WTC11 (cell line): ENCODE measurements around the gene C19orf67.

ENCODE experiments used
- EMX1 ChIP-seq: fragments of 250-450 bp; sonication (Bioruptor Pico); IDR thresholded peaks from 2 replicates; pipeline ENCODE4 v1.8.0; 2021; ENCODE audit warnings: mild to moderate bottlenecking
- JUN ChIP-seq: sonication (generic); formaldehyde crosslinking; IDR thresholded peaks from 2 replicates; pipeline ENCODE4 v1.8.0; 2023; ENCODE audit warnings: mild to moderate bottlenecking, missing genetic modification reagents
- KAT7 ChIP-seq: sonication (generic); formaldehyde crosslinking; IDR thresholded peaks from 2 replicates; pipeline ENCODE4 v1.8.1; 2023; ENCODE audit warnings: missing genetic modification reagents, mild to moderate bottlenecking, borderline replicate concordance
- MYBL2 ChIP-seq: sonication (generic); formaldehyde crosslinking; IDR thresholded peaks from 2 replicates; pipeline ENCODE4 v1.8.1; 2023; ENCODE audit warnings: mild to moderate bottlenecking, moderate library complexity, missing genetic modification reagents
- NR1H2 ChIP-seq: sonication (generic); formaldehyde crosslinking; IDR thresholded peaks from 2 replicates; pipeline ENCODE4 v1.9.0; 2021; ENCODE audit warnings: mild to moderate bottlenecking, moderate library complexity, missing genetic modification reagents
- TEAD4 ChIP-seq: sonication (generic); formaldehyde crosslinking; IDR thresholded peaks from 2 replicates; pipeline ENCODE4 v1.8.0; 2022; ENCODE audit warnings: mild to moderate bottlenecking, missing genetic modification reagents
- ZNF121 ChIP-seq: sonication (generic); formaldehyde crosslinking; IDR thresholded peaks from 2 replicates; pipeline ENCODE4 v1.8.0; 2023; ENCODE audit warnings: missing genetic modification reagents
- ZNF671 ChIP-seq: fragments of 250-450 bp; sonication (Bioruptor Pico); IDR thresholded peaks from 2 replicates; pipeline ENCODE4 v1.8.0; 2021; ENCODE audit warnings: mild to moderate bottlenecking
- TF ChIP-seq, protein P1 (sequence below): fragments of 200-600 bp; IDR thresholded peaks from 2 replicates; pipeline ENCODE4 v1.8.0; 2022; ENCODE audit warnings: antibody characterized with exemption
- TF ChIP-seq, protein P2 (sequence below): sonication (generic); formaldehyde crosslinking; IDR thresholded peaks from 2 replicates; pipeline ENCODE4 v1.8.0; 2022; ENCODE audit warnings: mild to moderate bottlenecking, missing genetic modification reagents
- TF ChIP-seq, protein P3 (sequence below): sonication (generic); formaldehyde crosslinking; IDR thresholded peaks from 2 replicates; pipeline ENCODE4 v1.8.1; 2022; ENCODE audit warnings: low read depth, missing genetic modification reagents, borderline replicate concordance
- TF ChIP-seq, protein P4 (sequence below): sonication (generic); formaldehyde crosslinking; IDR thresholded peaks from 2 replicates; pipeline ENCODE4 v1.8.1; 2023; ENCODE audit warnings: mild to moderate bottlenecking, moderate library complexity, missing genetic modification reagents
- TF ChIP-seq, protein P5 (sequence below): sonication (generic); formaldehyde crosslinking; IDR thresholded peaks from 2 replicates; pipeline ENCODE4 v1.8.1; 2022; ENCODE audit warnings: low read depth, mild to moderate bottlenecking, moderate library complexity, missing genetic modification reagents, borderline replicate concordance
- TF ChIP-seq, protein P6 (sequence below): sonication (generic); formaldehyde crosslinking; IDR thresholded peaks from 2 replicates; pipeline ENCODE4 v1.8.0; 2022; ENCODE audit warnings: mild to moderate bottlenecking, missing genetic modification reagents

DNA sequence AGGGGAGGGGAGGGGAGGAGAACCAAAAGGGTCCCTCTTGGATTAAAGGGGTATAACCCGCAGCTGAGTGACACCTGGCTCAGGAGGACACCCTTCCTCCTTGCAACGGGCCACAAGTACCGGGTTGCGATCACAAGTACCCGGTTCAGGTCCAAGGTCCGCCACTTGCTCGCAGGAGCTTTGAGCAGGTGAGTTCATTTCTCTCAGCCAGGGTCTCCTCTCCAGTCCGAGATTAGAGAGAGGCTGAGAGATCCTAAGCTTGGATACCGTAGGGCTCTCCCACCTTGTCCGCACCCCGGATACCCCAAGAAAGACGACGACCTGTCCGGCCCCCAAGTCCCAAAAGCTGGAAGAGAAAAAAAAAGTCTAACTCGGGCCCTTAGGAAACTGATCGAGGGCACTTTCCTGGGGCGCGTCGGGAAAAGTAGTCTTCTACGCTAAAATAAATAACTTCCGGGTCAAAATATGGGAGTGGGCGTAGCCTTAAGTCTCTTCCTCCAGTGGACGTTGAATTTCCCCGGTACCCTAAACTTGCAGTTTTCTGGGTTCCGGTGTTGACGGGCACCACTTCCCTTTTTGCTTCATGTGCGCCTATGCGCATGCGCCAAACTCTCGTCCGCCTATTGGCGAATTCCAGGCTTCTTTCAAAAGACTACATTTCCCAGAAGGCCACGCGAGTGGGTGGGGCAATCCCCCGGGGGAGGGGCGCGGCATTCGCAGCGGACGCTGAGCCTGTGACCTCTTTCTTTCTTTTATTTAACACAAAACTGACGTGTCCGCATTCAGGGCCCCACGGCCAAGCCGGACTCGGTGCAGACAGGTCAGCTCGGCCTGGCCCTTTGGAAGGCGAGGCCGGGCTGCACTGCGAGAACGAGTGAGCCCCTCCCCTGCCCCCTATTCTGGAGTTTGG, 4.4 kb downstream of the C19orf67 start:
- TF ChIP-seq, protein P1, sequence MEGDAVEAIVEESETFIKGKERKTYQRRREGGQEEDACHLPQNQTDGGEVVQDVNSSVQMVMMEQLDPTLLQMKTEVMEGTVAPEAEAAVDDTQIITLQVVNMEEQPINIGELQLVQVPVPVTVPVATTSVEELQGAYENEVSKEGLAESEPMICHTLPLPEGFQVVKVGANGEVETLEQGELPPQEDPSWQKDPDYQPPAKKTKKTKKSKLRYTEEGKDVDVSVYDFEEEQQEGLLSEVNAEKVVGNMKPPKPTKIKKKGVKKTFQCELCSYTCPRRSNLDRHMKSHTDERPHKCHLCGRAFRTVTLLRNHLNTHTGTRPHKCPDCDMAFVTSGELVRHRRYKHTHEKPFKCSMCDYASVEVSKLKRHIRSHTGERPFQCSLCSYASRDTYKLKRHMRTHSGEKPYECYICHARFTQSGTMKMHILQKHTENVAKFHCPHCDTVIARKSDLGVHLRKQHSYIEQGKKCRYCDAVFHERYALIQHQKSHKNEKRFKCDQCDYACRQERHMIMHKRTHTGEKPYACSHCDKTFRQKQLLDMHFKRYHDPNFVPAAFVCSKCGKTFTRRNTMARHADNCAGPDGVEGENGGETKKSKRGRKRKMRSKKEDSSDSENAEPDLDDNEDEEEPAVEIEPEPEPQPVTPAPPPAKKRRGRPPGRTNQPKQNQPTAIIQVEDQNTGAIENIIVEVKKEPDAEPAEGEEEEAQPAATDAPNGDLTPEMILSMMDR: no peak
- TF ChIP-seq KAT7 (CRISPR knock-in tag) (no peak), NR1H2 (no peak), ZNF121 (CRISPR knock-in tag) (no peak), JUN (CRISPR knock-in tag) (no peak), ZNF671 (no peak), TEAD4 (CRISPR knock-in tag) (no peak), MYBL2 (no peak), EMX1 (CRISPR knock-in tag) (no peak)
- TF ChIP-seq, protein P2, sequence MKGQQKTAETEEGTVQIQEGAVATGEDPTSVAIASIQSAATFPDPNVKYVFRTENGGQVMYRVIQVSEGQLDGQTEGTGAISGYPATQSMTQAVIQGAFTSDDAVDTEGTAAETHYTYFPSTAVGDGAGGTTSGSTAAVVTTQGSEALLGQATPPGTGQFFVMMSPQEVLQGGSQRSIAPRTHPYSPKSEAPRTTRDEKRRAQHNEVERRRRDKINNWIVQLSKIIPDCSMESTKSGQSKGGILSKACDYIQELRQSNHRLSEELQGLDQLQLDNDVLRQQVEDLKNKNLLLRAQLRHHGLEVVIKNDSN (CRISPR knock-in tag): no peak
- TF ChIP-seq, protein P3, sequence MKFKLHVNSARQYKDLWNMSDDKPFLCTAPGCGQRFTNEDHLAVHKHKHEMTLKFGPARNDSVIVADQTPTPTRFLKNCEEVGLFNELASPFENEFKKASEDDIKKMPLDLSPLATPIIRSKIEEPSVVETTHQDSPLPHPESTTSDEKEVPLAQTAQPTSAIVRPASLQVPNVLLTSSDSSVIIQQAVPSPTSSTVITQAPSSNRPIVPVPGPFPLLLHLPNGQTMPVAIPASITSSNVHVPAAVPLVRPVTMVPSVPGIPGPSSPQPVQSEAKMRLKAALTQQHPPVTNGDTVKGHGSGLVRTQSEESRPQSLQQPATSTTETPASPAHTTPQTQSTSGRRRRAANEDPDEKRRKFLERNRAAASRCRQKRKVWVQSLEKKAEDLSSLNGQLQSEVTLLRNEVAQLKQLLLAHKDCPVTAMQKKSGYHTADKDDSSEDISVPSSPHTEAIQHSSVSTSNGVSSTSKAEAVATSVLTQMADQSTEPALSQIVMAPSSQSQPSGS (CRISPR knock-in tag): no peak
- TF ChIP-seq, protein P4, sequence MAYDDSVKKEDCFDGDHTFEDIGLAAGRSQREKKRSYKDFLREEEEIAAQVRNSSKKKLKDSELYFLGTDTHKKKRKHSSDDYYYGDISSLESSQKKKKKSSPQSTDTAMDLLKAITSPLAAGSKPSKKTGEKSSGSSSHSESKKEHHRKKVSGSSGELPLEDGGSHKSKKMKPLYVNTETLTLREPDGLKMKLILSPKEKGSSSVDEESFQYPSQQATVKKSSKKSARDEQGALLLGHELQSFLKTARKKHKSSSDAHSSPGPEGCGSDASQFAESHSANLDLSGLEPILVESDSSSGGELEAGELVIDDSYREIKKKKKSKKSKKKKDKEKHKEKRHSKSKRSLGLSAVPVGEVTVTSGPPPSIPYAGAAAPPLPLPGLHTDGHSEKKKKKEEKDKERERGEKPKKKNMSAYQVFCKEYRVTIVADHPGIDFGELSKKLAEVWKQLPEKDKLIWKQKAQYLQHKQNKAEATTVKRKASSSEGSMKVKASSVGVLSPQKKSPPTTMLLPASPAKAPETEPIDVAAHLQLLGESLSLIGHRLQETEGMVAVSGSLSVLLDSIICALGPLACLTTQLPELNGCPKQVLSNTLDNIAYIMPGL (CRISPR knock-in tag): no peak
- TF ChIP-seq, protein P5, sequence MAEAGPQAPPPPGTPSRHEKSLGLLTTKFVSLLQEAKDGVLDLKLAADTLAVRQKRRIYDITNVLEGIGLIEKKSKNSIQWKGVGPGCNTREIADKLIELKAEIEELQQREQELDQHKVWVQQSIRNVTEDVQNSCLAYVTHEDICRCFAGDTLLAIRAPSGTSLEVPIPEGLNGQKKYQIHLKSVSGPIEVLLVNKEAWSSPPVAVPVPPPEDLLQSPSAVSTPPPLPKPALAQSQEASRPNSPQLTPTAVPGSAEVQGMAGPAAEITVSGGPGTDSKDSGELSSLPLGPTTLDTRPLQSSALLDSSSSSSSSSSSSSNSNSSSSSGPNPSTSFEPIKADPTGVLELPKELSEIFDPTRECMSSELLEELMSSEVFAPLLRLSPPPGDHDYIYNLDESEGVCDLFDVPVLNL: no peak
- TF ChIP-seq, protein P6, sequence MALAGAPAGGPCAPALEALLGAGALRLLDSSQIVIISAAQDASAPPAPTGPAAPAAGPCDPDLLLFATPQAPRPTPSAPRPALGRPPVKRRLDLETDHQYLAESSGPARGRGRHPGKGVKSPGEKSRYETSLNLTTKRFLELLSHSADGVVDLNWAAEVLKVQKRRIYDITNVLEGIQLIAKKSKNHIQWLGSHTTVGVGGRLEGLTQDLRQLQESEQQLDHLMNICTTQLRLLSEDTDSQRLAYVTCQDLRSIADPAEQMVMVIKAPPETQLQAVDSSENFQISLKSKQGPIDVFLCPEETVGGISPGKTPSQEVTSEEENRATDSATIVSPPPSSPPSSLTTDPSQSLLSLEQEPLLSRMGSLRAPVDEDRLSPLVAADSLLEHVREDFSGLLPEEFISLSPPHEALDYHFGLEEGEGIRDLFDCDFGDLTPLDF (CRISPR knock-in tag): no peak
